ENCODE data around the gene AGER.
A peak's percentile ranks its signal among the peaks of the same experiment; 100 is the strongest.

Gene AGER

GRCh38 chr6:32185681-32186131, 1.7 kb upstream of the AGER start:
- DNase-seq = peak in 4 of 5 experiments; percentile 42 to 87 (median 48)

- no peak for DNase-seq
Observed at GRCh38 chr6:32183483-32184083, 470 bp downstream of the AGER start.

GRCh38 chr6:32183030-32183429, 1.0 kb downstream of the AGER start:
- DNase-seq = no peak

GRCh38 chr6:32182555-32182981, 1.5 kb downstream of the AGER start:
- DNase-seq = no peak

- DNase-seq = no peak
Observed at GRCh38 chr6:32181915-32182529, 2.0 kb downstream of the AGER start.

- no peak for DNase-seq
Observed at GRCh38 chr6:32181148-32181702, 2.8 kb downstream of the AGER start.

- no peak for DNase-seq
Observed at GRCh38 chr6:32179766-32180405, 4.2 kb downstream of the AGER start.

GRCh38 chr6:32178547-32179440, 5.3 kb downstream of the AGER start:
- DNase-seq = no peak

- DNase-seq = peak; percentile 77 to 100 (median 91)
Observed at GRCh38 chr6:32177788-32178546, 6.1 kb downstream of the AGER start, which contains the start of gene RNF5. Gene RNF5, plus strand, starts transcription at chr6:32178405. Its CDS starts 107 bp downstream, at chr6:32178512.

GRCh38 chr6:32177183-32177787, 6.8 kb downstream of the AGER start:
- DNase-seq = peak in 2 of 5 experiments; percentile 35 to 77

GRCh38 chr6:32176476-32177182, 7.4 kb downstream of the AGER start:
- DNase-seq = no peak

GRCh38 chr6:32175711-32176475, 8.2 kb downstream of the AGER start, which contains the start of gene AGPAT1:
Gene AGPAT1, minus strand, starts transcription at chr6:32176084. Its CDS starts 4,588 bp downstream, at chr6:32171496.
- DNase-seq = peak; percentile 89 to 98 (median 94)

- DNase-seq = no peak
Observed at GRCh38 chr6:32175322-32175710, 8.7 kb downstream of the AGER start.

GRCh38 chr6:32174416-32174815, 9.6 kb downstream of the AGER start:
- DNase-seq = no peak

GRCh38 chr6:32173051-32173727, 10.9 kb downstream of the AGER start:
- no peak for DNase-seq

GRCh38 chr6:32171234-32171633, 12.8 kb downstream of the AGER start:
- no peak for DNase-seq

- DNase-seq = no peak
Observed at GRCh38 chr6:32170294-32170693, 13.8 kb downstream of the AGER start.

GRCh38 chr6:32168807-32169591, 15.1 kb downstream of the AGER start:
- no peak for DNase-seq

Data from T-helper 2 cell (primary cell).